ENCODE measurements around the gene TARBP2. TPM values are rescaled to one million over a fixed set of nuclear protein-coding genes. Genes with fewer than 3 reads are reported as not detected.

Gene TARBP2
- total RNA-seq, 6 experiments from 2014 or later, result 15.1 to 20.8 (median 17.8) TPM

- no peaks in the 10 kb centered on the region for H3K9me3 ChIP-seq
- 77% methylated on average over 6 of the region's 6 CpGs for WGBS (ENCODE audit: insufficient coverage, low coverage, low lambda C conversion rate, missing lambda C conversion rate)
- ATAC-seq, result no peak
- peaks cover 0 to 6% (median 0%) of the 10 kb centered on the region in 4 donors for H3K4me1 ChIP-seq
- no peak for DNase-seq
- no peaks in the 10 kb centered on the region for H3K27me3 ChIP-seq
- TF ChIP-seq CTCF (IDR thresholded peaks at IDR 0.05) (no peak), POLR2A (IDR thresholded peaks at IDR 0.05) (no peak)
- H3K4me3 ChIP-seq, result no peak overlapping the region
- no peak overlapping the region for H3K27ac ChIP-seq
- intact Hi-C loops (cut with DNase I), result no loop called here
- peaks cover 0 to 74% (median 27%) of the 10 kb centered on the region in 4 donors for H3K36me3 ChIP-seq
These were observed 13.7 kb downstream of the TARBP2 start for GRCh38 chr12:53514628-53515290.

- DNase-seq (no peak), ATAC-seq (no peak)
- Histone ChIP-seq H3K27me3 (no peaks in the 10 kb centered on the region), H3K9me3 (no peaks in the 10 kb centered on the region), H3K4me3 (no peak overlapping the region), H3K27ac (no peak overlapping the region), H3K4me1 (peaks cover 0 to 4% (median 0%) of the 10 kb centered on the region in 4 donors), H3K36me3 (peaks cover 0 to 80% (median 29%) of the 10 kb centered on the region in 4 donors)
- TF ChIP-seq POLR2A (IDR thresholded peaks at IDR 0.05), result no peak
- TF ChIP-seq CTCF (IDR thresholded peaks at IDR 0.05), result no peak
- 71% methylated on average over 2 of the region's 2 CpGs for WGBS (ENCODE audit: insufficient coverage, low coverage, low lambda C conversion rate, missing lambda C conversion rate)
- intact Hi-C loops (cut with DNase I), result no loop called here
These were observed 14.2 kb downstream of the TARBP2 start for GRCh38 chr12:53515291-53515680.

GRCh38 chr12:53516758-53517455, 15.8 kb downstream of the TARBP2 start:
- no peak overlapping the region for H3K4me3 ChIP-seq
- H3K4me1 ChIP-seq, result no peaks in the 10 kb centered on the region
- no peak for DNase-seq
- no peaks in the 10 kb centered on the region for H3K9me3 ChIP-seq
- no peaks in the 10 kb centered on the region for H3K27me3 ChIP-seq
- peak in 1 of 4 donors; percentile 18 for ATAC-seq
- TF ChIP-seq POLR2A (IDR thresholded peaks at IDR 0.05) (no peak), CTCF (IDR thresholded peaks at IDR 0.05) (no peak)
- 59% methylated on average over 4 of the region's 13 CpGs for WGBS (ENCODE audit: insufficient coverage, low coverage, low lambda C conversion rate, missing lambda C conversion rate)
- no peak overlapping the region for H3K27ac ChIP-seq
- intact Hi-C loops (cut with DNase I), result no loop called here
- H3K36me3 ChIP-seq, result peaks cover 4 to 88% (median 38%) of the 10 kb centered on the region in 4 donors

- Histone ChIP-seq H3K27ac (no peak overlapping the region), H3K4me3 (no peak overlapping the region), H3K36me3 (peaks cover 6 to 95% (median 44%) of the 10 kb centered on the region in 4 donors), H3K27me3 (no peaks in the 10 kb centered on the region), H3K4me1 (no peaks in the 10 kb centered on the region), H3K9me3 (no peaks in the 10 kb centered on the region)
- WGBS (ENCODE audit: insufficient coverage, low coverage, low lambda C conversion rate, missing lambda C conversion rate), result 90% methylated on average over 5 of the region's 5 CpGs
- TF ChIP-seq CTCF (IDR thresholded peaks at IDR 0.05), result no peak
- no peak for TF ChIP-seq POLR2A (IDR thresholded peaks at IDR 0.05)
- intact Hi-C loops (cut with DNase I), result no loop called here
- ATAC-seq, result no peak
- no peak for DNase-seq
These were observed 17.3 kb downstream of the TARBP2 start for GRCh38 chr12:53518381-53518780.
